ENCODE measurements around the gene CCNQ.

CCNQ gene

GRCh38 chrX:153557618-153558355 is 41.2 kb downstream of the CCNQ start:
- Histone ChIP-seq H3K9ac (ENCODE audit: low read depth, low read length) (no peak overlapping the region), H2AFZ (ENCODE audit: low read depth, low read length) (no peak overlapping the region), H3K27me3 (ENCODE audit: insufficient read depth, low read length, poor library complexity) (no peaks in the 10 kb centered on the region), H3K4me3 (ENCODE audit: low read depth in 1 of 2, low read length in 2 of 2) (no peak overlapping the region), H3K36me3 (ENCODE audit: insufficient read depth, low read length) (no peaks in the 10 kb centered on the region), H3K4me1 (ENCODE audit: insufficient read depth, low read length) (no peaks in the 10 kb centered on the region), H3K9me3 (ENCODE audit: insufficient read depth, low read length, severe bottlenecking) (no peaks in the 10 kb centered on the region), H3K79me2 (ENCODE audit: insufficient read depth, low read length) (no peaks in the 10 kb centered on the region), H3K27ac (ENCODE audit: low read length) (no peak overlapping the region), H4K20me1 (ENCODE audit: insufficient read depth, low read length) (no peaks in the 10 kb centered on the region), H3K4me2 (ENCODE audit: insufficient read depth, low read length) (no peak overlapping the region)
- no peak for DNase-seq
- TF ChIP-seq EZH2 (IDR thresholded peaks at IDR 0.05; ENCODE audit: borderline replicate concordance, low read depth, low read length, severe bottlenecking) (no peak), CTCF (IDR thresholded peaks at IDR 0.05; ENCODE audit: borderline replicate concordance, extremely low read depth, low read length, poor library complexity, severe bottlenecking) (no peak)
- ATAC-seq (ENCODE audit: insufficient read depth, low read depth): no peak

GRCh38 chrX:153556767-153557166 is 42.2 kb downstream of the CCNQ start:
- no peak overlapping the region for H2AFZ ChIP-seq (ENCODE audit: low read depth, low read length)
- H3K9me3 ChIP-seq (ENCODE audit: insufficient read depth, low read length, severe bottlenecking): no peaks in the 10 kb centered on the region
- no peak overlapping the region for H3K4me2 ChIP-seq (ENCODE audit: insufficient read depth, low read length)
- no peak for TF ChIP-seq EZH2 (IDR thresholded peaks at IDR 0.05; ENCODE audit: borderline replicate concordance, low read depth, low read length, severe bottlenecking)
- no peak for TF ChIP-seq CTCF (IDR thresholded peaks at IDR 0.05; ENCODE audit: borderline replicate concordance, extremely low read depth, low read length, poor library complexity, severe bottlenecking)
- H3K4me3 ChIP-seq (ENCODE audit: low read depth in 1 of 2, low read length in 2 of 2): no peak overlapping the region
- no peaks in the 10 kb centered on the region for H3K36me3 ChIP-seq (ENCODE audit: insufficient read depth, low read length)
- no peaks in the 10 kb centered on the region for H3K4me1 ChIP-seq (ENCODE audit: insufficient read depth, low read length)
- no peaks in the 10 kb centered on the region for H4K20me1 ChIP-seq (ENCODE audit: insufficient read depth, low read length)
- no peaks in the 10 kb centered on the region for H3K27me3 ChIP-seq (ENCODE audit: insufficient read depth, low read length, poor library complexity)
- no peak for DNase-seq
- H3K27ac ChIP-seq (ENCODE audit: low read length): no peak overlapping the region
- ATAC-seq (ENCODE audit: insufficient read depth, low read depth): no peak
- no peaks in the 10 kb centered on the region for H3K79me2 ChIP-seq (ENCODE audit: insufficient read depth, low read length)
- H3K9ac ChIP-seq (ENCODE audit: low read depth, low read length): no peak overlapping the region

- TF ChIP-seq EZH2 (IDR thresholded peaks at IDR 0.05; ENCODE audit: borderline replicate concordance, low read depth, low read length, severe bottlenecking): no peak
- TF ChIP-seq CTCF (IDR thresholded peaks at IDR 0.05; ENCODE audit: borderline replicate concordance, extremely low read depth, low read length, poor library complexity, severe bottlenecking): peak; percentile 84
- H2AFZ ChIP-seq (ENCODE audit: low read depth, low read length): no peak overlapping the region
- no peaks in the 10 kb centered on the region for H3K4me1 ChIP-seq (ENCODE audit: insufficient read depth, low read length)
- no peak overlapping the region for H3K4me3 ChIP-seq (ENCODE audit: low read depth in 1 of 2, low read length in 2 of 2)
- H3K79me2 ChIP-seq (ENCODE audit: insufficient read depth, low read length): no peaks in the 10 kb centered on the region
- H3K9ac ChIP-seq (ENCODE audit: low read depth, low read length): no peak overlapping the region
- no peaks in the 10 kb centered on the region for H3K36me3 ChIP-seq (ENCODE audit: insufficient read depth, low read length)
- H4K20me1 ChIP-seq (ENCODE audit: insufficient read depth, low read length): no peaks in the 10 kb centered on the region
- no peak overlapping the region for H3K4me2 ChIP-seq (ENCODE audit: insufficient read depth, low read length)
- ATAC-seq (ENCODE audit: insufficient read depth, low read depth) (peak; percentile 91), DNase-seq (peak; percentile 61)
- no peak overlapping the region for H3K27ac ChIP-seq (ENCODE audit: low read length)
- no peaks in the 10 kb centered on the region for H3K9me3 ChIP-seq (ENCODE audit: insufficient read depth, low read length, severe bottlenecking)
- no peaks in the 10 kb centered on the region for H3K27me3 ChIP-seq (ENCODE audit: insufficient read depth, low read length, poor library complexity)
These were observed 44.3 kb downstream of the CCNQ start for GRCh38 chrX:153554519-153555167.
